ENCODE data around the gene CCDC87.
A peak's percentile ranks its signal among the peaks of the same experiment; 100 is the strongest.

Gene CCDC87

DNA sequence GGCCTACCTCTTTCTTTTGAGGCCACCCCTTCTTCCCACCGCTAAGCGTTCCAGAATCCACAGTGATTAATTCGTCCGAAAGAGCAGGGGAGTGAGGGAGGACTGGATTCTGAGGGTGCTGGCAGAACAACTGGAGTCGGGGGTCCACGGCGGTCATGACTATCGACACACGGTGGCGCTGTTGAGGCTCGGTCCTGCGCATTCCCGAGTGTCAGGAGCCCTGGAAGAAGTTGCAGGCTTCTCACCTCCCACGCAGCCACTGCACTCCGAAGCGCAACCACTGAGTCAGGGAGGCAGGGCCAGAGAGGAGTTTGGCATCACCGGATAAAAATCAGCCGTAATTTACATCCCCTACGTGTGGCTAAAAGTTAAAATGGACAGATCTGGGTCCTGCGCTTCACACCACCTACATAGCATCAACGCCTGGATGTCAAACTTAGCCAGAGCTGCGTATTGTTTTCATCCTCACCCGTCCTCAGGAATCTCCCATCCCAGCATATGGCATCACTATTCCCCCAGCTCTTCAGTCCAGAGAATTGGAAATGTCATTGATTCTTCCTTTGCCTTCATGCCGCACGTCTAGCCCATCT lies 13.8 kb downstream of the CCDC87 start:
- DNase-seq (ENCODE audit: low spot score): peak; percentile 88

DNA sequence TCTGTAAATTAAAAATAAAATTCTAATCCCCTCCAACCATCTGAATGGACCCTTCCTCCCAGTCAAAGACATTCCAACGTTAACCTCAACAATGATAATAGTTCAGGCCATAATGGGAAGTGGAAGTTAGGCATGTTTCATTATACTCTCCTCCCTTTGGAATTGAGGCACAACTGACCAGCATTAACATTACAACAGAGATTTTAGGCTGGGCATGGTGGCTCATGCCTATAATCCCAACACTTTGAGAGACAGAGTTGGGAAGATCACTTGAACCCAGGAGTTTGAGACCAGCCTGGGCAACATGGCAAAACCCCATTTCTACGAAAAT lies 22.0 kb downstream of the CCDC87 start:
- no peak for DNase-seq (ENCODE audit: low spot score)

DNA sequence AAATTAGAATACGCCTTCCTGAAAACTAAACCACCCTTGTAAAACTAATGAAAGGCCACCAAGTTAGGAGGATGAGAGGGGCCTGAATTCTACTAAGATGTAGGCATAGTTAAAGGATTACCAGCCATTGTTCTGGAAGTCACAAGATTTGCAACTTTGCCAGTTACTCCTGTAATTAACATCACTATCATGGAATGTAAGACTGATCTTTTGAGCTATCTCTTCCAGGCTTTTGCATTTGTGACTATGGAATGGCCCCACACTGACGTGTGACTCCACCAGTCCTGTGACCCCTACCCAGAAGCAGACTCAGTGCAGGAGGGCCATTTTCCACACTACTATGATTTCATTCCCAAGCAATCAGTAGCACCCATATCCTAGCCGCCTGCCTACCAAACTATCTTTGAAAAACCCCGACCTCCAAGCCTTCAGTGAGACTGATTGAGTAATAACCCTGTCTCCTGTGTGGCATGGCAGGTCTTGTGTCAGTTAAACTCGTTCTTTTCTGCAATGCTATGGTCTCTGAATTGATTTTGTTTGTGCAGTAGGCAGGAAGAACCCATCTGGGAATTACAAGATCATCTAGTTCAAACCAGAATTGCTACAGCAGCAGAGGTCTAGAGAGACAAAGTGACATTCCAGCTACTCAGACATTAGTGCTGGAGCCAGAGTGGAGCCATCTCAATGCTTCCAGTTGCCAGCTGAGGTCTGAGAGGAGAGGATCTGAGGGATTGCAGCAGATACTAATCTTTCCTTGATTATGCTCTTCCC lies 22.6 kb downstream of the CCDC87 start:
- no peak for DNase-seq (ENCODE audit: low spot score)

DNA sequence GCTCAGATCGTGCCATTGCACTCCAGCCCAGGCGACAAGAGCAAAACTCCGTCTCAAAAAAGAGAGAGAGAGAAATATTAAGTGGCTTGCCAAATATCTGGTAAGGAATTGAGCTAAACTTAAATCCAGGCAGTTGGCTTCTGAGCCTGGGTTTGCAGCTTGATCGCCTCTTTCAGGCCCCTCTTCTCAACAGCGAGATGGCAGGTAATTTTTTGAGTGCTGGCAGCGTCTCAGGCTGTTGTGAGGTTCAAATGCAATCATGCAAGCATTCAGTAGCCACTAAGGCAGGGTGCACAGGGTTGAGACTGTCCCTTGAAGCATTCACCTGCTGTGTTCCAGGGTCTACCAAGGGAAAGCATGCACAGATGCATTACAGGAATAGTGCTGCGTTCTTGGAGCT lies 23.8 kb downstream of the CCDC87 start:
- DNase-seq (ENCODE audit: low spot score): no peak

DNA sequence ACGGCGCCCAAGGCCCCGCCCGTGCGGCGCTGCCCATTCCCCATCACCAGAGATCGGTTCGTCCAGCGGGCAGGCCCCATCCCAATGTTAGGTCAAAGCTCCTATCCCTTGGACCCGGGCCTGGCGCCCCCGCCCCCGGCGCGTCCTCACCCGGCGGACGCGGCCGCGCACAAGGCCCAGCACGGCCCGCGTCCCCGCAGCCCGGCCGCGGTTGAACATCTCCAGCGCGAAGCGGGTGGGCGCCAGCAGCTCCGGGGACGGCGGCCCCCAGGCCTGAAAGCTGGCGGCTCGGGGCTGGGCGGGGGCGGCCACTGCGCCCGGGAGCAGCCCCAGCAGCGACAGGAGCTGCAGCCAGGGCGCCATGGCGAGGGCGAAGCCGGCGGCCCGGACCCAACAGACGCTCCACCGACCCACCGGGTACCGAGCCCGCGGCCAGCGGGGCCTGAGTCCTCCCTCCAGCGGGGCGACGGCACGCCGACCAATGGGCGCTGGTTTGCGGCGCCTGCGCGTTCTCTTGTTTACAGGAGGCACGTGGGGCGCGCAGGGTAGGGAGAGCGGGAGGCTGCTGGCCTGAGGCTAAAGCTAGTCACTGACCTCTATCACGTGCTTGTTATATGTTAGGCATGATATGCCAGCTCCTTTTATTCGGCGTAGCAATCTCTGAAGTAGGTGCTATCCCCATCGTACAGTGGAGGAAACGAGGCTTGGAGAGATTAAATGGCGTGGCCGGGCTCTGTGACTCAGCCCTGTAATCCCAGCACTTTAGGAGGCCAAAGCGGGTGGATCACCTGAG lies 24.5 kb downstream of the CCDC87 start, which contains the start of gene CTSF:
Gene CTSF, minus strand, starts transcription at position 483 of the 793 bp plus-strand sequence. Its CDS starts 120 bp downstream, at position 363.
- DNase-seq (ENCODE audit: low spot score): peak; percentile 63

DNA sequence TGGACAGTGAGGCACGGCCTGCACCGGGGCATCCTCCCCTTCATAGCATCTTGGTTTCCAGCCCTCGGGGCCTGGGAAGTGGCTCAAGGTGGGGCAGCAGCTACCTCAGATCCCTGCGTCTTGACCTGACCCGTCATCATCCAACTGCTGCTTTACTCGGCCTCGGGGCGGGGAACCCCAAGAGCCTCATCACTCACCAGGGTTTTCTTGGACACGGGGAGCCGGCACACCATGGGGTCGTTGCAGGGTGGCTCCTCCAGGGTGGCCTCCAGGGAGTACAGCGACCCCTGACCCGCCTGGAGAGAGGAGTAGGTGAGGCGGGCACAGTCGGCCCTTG lies 25.1 kb downstream of the CCDC87 start:
- DNase-seq (ENCODE audit: low spot score): no peak

DNA sequence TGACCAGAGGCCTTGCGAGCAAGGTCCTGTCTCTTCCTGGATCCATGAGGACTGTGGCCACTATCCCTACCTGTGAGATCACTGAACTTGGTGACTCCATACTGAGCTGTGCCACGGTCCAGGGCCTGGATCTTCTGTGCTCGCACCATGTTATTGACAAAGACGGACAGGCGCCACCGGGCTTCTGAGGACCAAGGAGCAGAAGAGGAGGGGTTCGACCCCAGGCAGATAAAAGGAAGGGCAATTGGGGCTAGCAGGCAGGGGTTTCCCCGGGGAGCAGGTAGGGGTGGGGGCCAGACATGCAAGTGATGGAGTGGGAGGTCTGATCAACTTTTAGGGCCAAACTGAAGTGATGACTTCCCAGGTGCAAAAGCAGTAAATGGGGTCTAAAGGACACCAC lies 26.6 kb downstream of the CCDC87 start:
- no peak for DNase-seq (ENCODE audit: low spot score)

DNA sequence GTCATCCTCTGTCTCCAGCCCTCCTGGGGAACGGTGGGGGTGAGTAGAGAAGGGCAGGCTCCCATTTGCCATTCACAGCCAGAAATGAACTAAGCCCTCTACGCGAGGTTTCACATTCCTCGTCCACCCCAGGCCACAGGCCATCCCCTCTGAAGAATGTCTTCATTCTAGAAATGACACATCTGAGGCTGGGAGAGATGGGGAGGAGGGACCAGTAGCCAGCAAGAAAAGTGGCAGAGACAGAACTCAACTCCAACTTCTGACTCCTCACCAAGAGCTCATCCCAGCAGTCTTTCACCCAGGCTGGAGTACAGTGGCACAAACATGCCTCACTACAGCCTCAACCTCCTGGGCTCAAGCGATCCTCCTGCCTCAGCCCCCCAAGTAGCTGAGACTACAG lies 27.9 kb downstream of the CCDC87 start:
- DNase-seq (ENCODE audit: low spot score): no peak

DNA sequence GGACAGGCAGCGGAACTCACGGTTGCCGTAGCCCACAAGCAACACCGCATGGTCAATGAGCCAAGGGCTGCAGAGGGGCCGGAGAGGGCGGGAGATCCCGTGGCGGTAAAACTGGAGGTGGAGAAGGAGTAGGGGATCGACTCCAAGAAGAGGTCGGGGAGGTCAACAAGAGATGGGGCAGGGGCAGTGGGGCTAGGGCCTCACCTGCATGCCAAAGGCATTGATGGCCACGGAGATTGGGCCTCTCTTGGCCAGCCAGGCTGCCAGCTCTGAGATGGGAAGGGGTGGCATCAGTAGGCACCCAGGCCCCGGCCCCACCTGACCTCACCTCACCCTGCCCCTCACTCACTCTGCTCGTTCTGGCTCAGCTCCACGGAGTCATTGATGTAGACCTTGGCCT lies 28.3 kb downstream of the CCDC87 start:
- DNase-seq (ENCODE audit: low spot score): no peak

DNA sequence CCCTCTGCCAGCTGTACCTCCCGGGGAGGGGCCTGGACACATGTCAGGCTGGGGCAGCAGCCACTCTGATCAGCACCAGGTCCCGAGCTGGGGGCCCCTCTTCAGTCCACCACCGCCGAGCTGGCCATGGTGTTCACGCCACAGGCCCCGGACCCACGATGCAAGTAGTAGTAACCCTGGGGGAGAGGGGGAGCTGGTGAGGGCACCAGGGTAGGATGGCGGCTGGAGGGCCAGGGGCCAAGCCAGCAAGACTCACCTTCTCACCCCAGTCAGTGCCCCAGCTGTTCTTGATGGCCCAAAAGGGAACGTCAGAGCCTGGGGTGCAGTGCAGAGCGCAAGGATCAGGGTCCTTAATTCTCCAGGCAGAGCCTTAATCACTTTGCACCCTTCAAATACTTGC lies 29.0 kb downstream of the CCDC87 start:
- DNase-seq (ENCODE audit: low spot score): no peak

DNA sequence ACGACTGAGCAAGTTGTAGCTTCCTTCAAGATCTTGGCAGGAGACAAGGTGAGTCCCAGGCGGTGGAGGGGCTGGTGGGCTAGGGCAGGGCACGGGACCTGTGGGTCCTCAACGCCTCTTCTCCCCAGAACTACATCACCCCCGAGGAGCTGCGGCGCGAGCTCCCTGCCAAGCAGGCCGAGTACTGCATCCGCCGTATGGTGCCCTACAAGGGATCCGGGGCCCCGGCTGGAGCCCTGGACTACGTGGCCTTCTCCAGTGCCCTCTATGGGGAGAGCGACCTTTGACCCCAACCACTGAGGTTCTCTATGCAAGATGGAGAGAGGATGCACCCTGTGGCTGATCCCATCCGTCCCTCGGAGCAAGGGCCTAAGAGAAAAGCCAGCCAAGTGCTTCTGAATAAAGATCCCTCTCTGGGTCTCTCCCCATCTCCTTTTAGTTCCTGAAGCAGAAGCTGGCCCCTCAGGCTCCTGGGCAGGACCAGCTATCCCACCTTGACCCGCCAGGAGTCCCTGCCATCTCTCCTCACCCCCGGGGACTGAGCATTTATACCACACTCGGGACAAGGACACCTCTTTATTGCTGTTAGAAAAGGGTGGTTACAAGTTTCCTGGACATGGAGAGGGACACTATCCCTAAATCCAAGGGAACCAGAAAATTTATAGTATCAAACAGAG lies 29.8 kb downstream of the CCDC87 start:
- no peak for DNase-seq (ENCODE audit: low spot score)

DNA sequence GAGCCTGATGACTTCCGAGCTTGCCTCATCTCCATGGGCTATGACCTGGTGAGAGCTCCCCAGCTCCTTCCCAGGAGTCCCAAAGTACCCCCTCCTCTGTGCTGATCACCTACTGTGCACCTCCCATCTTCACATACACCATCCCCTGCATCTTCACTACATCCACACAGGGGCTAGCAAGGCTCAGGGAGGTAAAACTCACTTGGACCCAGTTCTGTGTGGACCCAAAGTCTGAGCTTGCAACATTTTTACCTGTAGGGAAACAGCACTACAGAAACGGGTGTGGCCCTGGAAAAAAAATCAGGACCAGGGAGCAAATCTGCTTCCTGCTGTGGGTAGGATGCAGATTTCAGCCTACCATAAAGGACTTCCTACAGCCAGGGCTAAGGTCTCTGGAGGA lies 30.6 kb downstream of the CCDC87 start:
- DNase-seq (ENCODE audit: low spot score): no peak

DNA sequence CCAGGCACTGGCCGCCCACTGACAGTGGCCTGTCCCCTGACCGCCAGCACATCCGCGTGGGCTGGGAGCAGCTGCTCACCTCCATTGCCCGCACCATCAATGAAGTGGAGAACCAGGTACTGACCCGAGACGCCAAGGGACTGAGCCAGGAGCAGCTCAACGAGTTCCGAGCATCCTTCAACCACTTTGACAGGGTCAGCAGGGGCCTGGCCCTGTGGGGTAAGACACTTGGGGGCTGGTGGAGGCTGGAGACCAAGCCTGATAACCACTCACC lies 31.0 kb downstream of the CCDC87 start:
- DNase-seq (ENCODE audit: low spot score): no peak

DNA sequence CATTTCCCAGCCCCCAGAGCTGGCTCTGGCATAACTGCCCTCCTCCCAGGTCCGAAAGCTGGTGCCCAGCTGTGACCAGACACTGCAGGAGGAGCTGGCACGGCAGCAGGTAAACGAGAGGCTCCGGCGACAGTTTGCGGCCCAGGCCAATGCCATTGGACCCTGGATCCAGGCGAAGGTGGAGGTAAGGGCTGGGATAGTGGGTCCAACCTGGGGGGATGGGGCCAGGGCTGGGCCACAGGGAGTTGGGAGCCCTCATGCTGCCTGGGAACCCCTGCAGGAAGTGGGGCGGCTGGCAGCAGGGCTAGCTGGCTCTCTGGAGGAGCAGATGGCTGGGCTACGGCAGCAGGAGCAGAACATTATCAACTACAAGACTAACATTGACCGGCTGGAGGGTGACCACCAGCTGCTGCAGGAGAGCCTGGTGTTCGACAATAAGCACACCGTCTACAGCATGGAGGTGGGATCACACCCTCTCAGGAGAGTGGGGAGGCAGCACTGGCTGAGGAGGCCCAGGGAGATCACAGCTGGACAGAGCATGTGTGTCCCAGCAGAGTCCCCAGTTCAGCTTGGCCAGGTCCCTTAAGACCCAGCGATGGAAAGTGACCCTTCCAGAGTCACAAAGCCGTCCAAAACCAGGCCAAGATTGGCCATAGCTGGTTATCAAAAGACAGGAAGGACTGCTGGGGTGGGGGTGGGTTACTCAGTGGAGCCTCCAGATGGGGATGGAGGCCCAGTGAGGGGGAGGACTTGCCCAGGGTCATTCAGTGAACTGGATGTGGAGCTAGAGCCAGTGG lies 31.5 kb downstream of the CCDC87 start:
- DNase-seq (ENCODE audit: low spot score): no peak

DNA sequence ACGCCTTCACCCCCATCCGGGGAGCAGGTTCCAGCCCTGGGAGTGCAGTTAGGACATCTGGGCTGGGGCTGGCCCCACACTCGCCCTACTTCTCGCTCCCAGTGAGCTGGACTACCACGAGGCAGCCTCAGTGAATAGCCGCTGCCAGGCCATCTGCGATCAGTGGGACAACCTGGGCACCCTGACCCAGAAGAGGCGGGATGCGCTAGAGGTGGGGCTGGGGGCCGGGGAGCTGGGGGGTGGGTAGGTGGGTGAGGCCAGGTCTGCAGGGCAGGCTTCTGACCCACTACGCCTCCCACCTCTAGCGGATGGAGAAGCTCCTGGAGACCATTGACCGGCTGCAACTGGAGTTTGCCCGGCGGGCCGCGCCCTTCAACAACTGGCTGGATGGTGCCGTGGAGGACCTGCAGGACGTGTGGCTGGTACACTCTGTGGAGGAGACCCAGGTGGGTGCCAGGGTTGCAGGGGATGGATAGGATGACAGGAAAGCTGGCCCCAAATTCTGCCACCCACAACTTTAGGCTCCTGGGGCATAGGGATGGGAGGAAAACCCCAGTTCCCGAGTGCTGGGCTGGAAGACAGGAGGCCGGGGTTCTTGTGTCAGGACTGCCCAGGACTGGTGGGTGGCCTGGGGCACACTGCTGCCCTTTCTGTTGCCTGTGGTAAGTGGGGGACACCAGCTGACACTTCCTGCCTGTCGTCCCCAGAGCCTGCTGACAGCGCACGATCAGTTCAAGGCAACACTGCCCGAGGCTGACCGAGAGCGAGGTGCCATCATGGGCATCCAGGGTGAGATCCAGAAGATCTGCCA lies 32.8 kb downstream of the CCDC87 start:
- no peak for DNase-seq (ENCODE audit: low spot score)

DNA sequence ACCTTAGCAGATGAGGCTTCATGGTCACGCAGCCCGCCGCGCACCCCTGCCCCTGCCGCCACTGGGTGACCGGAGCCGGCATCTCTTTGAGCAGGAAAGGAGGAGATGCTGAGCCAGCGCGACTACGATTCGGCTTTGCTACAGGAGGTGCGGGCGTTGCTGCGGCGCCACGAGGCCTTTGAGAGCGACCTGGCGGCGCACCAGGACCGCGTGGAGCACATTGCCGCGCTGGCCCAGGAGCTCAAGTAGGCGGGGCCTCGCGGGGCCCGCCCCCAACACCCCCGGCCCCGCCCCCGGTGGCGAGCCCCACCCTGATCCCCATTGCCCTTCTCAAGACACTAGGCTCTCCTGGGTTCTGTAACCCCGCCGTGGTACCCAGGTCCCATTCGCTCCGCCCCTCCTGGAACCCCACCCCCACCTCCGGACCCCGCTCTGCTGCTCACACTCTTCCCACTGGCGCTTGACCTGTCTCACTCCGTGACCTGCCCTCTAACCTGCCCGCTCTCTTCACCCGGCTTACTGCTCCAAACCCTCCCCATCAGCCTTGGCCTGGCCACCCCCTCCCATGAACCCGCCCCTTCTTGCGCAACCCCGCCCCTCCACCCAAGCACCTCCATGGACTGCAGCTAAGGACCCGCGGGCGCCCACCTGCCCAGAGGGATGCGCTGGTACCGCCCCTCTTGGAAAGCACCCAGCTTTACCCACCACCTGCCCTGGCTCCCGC lies 33.6 kb downstream of the CCDC87 start:
- DNase-seq (ENCODE audit: low spot score): no peak

DNA sequence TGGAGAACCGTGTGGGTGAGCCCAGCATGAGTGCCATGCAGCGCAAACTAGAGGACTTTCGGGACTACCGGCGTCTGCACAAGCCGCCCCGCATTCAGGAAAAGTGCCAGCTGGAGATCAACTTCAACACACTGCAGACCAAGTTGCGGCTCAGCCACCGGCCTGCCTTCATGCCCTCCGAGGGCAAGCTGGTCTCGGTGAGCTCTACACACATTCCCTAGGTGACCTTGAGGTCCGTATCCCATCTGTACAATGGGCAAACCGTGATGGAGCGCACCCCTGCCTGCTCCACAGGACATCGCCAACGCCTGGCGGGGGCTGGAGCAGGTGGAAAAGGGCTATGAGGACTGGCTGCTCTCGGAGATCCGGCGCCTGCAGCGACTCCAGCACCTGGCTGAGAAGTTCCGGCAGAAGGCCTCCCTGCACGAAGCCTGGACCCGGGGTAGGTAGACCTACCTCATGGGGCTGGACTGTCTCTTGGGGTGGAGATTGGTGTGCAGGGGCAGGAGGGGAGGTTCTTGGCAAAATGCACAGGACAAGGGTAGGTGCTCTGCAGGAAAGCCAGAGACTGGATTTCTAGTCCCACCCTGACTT lies 35.0 kb downstream of the CCDC87 start:
- no peak for DNase-seq (ENCODE audit: low spot score)

DNA sequence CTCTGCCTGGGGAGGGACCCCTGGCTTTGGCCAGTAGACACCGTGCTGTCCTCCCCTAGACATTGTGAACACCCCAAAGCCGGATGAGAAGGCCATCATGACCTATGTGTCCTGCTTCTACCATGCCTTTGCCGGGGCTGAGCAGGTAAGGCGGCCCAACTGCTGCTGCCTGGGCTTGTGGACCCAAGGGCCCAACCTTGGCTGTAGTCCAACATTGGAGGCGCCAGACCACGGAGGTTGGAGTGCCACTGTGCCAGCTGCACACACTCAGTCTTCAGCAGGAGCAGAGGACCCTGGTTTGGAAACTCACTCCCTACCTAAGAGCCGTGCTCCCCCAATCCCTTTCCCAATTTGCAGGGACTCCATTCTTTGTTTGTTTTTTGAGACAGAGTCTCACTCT lies 36.8 kb downstream of the CCDC87 start:
- DNase-seq (ENCODE audit: low spot score): no peak

DNA sequence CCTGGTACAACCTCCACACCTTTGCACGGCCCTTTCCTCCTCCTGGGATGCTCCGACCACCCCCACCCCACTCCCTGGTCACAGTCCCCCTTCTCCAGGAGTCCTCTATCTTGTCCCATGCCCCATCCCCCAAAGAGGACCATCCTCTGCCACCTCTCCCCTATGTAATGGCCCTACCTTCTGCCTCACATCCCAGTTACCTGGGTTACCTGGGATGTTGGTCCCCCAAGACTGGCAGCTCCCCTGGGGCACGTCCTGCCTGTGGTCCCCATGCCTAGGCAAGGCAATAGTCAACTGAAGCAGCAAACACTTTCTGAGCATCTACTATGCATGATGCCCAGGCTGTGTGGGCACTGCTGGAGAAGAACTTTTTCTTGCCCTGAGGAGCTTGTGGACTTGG lies 37.4 kb downstream of the CCDC87 start:
- DNase-seq (ENCODE audit: low spot score): no peak

DNA sequence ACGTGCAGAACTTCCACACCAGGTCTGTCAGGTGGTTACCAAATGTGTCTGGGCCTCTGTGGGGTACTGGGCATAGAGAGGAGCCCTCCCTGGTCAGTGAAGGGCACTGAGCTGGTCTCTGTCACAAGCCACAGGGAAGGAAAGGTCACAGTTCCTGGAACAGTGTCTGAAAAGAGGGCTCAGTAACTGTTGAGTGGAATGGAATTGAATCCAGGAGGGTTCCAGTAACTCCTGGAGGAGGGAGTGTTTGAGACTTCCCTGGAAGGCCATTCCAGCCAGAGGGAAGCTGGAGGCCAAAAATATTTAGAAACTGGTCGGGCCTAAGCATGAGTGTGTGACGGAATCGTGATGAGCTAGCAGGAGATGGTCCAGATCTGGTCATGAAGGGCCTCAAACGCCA lies 38.3 kb downstream of the CCDC87 start:
- DNase-seq (ENCODE audit: low spot score): no peak
